ENCODE measurements around the gene PSMA6. TPM values are rescaled to one million over a fixed set of nuclear protein-coding genes. Genes with fewer than 3 reads are reported as not detected.
A peak's percentile ranks its signal among the peaks of the same experiment; 100 is the strongest.

PSMA6 gene
- total RNA-seq, 1 experiment from 2014 or later: 210 TPM

DNA sequence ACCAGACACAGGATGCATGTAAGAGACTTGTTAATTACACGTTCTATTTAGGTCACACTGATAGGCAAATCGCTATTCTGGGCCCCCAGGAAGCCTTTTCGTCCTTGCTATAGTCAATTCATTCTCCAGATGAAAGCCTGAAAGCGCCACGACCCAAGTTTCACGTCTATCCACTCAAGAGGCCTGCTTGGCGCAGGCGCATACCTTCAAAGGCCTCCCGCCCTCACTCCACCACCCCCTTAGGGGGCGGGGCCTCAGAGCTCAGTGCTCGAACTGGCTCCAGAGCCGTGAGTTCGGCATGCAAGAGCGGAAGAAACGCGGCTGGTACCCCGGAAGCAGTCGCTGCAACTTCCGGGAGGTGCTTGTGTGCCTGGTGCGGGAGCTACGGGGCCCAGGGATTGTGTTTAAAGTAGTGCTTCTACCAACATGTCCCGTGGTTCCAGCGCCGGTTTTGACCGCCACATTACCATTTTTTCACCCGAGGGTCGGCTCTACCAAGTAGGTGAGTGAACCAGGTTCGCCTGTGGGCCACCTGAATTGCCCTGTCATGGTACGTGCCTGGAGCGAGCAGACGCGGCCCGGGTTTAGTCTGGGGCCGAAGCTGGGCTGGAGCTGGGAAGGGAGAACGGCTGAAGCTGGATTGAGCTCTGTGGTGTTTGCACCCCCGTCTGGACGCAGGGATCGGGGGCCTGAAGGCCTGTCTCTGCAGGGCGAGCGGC lies at the start of gene PSMA6 (continued):
- 0 out of 2 replicates have a peak, but pooled peaks have one; percentile 56 for TF ChIP-seq ZNF416 (CRISPR knock-in tag; IDR thresholded peaks at IDR 0.05)
- TF ChIP-seq, protein P1, sequence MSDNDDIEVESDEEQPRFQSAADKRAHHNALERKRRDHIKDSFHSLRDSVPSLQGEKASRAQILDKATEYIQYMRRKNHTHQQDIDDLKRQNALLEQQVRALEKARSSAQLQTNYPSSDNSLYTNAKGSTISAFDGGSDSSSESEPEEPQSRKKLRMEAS (CRISPR knock-in tag; IDR thresholded peaks at IDR 0.05): peak; percentile 71; the same call in 1 of the 2 replicates
- TF ChIP-seq, protein P2, sequence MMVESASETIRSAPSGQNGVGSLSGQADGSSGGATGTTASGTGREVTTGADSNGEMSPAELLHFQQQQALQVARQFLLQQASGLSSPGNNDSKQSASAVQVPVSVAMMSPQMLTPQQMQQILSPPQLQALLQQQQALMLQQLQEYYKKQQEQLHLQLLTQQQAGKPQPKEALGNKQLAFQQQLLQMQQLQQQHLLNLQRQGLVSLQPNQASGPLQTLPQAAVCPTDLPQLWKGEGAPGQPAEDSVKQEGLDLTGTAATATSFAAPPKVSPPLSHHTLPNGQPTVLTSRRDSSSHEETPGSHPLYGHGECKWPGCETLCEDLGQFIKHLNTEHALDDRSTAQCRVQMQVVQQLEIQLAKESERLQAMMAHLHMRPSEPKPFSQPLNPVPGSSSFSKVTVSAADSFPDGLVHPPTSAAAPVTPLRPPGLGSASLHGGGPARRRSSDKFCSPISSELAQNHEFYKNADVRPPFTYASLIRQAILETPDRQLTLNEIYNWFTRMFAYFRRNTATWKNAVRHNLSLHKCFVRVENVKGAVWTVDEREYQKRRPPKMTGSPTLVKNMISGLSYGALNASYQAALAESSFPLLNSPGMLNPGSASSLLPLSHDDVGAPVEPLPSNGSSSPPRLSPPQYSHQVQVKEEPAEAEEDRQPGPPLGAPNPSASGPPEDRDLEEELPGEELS (CRISPR knock-in tag; IDR thresholded peaks at IDR 0.05): no peak
- no peak for TF ChIP-seq ZNF671 (CRISPR knock-in tag; IDR thresholded peaks at IDR 0.05)
- no peak for TF ChIP-seq ZNF423 (CRISPR knock-in tag; IDR thresholded peaks at IDR 0.05)
- TF ChIP-seq, protein P3, sequence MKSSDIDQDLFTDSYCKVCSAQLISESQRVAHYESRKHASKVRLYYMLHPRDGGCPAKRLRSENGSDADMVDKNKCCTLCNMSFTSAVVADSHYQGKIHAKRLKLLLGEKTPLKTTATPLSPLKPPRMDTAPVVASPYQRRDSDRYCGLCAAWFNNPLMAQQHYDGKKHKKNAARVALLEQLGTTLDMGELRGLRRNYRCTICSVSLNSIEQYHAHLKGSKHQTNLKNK (CRISPR knock-in tag; IDR thresholded peaks at IDR 0.05): no peak
- TF ChIP-seq ATF1 (CRISPR knock-in tag; IDR thresholded peaks at IDR 0.05): no peak
- TF ChIP-seq, protein P4, sequence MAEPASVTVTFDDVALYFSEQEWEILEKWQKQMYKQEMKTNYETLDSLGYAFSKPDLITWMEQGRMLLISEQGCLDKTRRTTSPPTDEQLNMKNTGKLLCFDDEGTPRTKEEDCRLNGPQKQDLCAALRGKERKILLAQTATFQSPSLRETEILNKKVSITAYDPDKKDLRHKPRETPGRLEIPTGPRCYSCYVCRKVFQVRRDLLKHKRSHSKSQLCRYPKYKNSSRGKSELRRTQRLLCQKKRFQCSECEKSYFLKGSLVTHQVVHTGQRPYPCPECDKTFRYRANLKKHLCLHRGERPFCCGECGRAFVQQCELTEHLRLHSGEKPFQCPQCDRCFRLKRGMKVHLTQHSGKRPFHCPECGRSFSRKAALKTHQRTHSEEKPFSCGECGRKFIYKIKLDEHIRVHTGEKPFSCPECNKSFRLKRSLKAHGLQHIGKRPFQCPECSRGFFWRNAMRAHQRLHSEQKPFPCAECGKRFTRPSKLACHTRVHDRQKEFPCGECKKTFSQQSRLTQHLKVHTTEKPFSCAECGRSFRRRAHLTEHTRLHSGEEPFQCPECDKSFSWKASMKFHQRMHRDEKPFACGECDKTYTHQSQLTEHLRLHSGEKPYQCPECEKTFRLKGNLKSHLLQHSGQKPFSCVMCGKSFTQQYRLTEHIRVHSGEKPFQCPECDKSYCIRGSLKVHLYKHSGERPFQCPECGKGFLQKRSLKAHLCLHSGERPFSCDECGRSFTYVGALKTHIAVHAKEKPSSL (CRISPR knock-in tag; conservative IDR thresholded peaks at IDR 0.05): no peak
- 0 out of 2 replicates have a peak, but pooled peaks have one; percentile 40 for TF ChIP-seq CREM (CRISPR knock-in tag; IDR thresholded peaks at IDR 0.05)
- TF ChIP-seq IRF2 (CRISPR knock-in tag; IDR thresholded peaks at IDR 0.05; ENCODE audit: borderline replicate concordance, low read depth): no peak
- no peak for TF ChIP-seq JAZF1 (CRISPR knock-in tag; IDR thresholded peaks at IDR 0.05)
- TF ChIP-seq, protein P5, sequence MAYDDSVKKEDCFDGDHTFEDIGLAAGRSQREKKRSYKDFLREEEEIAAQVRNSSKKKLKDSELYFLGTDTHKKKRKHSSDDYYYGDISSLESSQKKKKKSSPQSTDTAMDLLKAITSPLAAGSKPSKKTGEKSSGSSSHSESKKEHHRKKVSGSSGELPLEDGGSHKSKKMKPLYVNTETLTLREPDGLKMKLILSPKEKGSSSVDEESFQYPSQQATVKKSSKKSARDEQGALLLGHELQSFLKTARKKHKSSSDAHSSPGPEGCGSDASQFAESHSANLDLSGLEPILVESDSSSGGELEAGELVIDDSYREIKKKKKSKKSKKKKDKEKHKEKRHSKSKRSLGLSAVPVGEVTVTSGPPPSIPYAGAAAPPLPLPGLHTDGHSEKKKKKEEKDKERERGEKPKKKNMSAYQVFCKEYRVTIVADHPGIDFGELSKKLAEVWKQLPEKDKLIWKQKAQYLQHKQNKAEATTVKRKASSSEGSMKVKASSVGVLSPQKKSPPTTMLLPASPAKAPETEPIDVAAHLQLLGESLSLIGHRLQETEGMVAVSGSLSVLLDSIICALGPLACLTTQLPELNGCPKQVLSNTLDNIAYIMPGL (CRISPR knock-in tag; IDR thresholded peaks at IDR 0.05): 0 out of 2 replicates have a peak, but pooled peaks have one; percentile 27
- TF ChIP-seq ZNF138 (CRISPR knock-in tag; conservative IDR thresholded peaks at IDR 0.05): no peak
- TF ChIP-seq SOX15 (CRISPR knock-in tag; IDR thresholded peaks at IDR 0.05): no peak
- TF ChIP-seq ZBTB21 (CRISPR knock-in tag; IDR thresholded peaks at IDR 0.05; ENCODE audit: borderline replicate concordance): no peak
- TF ChIP-seq ZNF219 (CRISPR knock-in tag; IDR thresholded peaks at IDR 0.05; ENCODE audit: borderline replicate concordance): no peak
- peak; percentile 88 for TF ChIP-seq ETV6 (CRISPR knock-in tag; IDR thresholded peaks at IDR 0.05)
- no peak for TF ChIP-seq HMGA2 (CRISPR knock-in tag; IDR thresholded peaks at IDR 0.05)
- no peak for TF ChIP-seq NR1H2 (CRISPR knock-in tag; IDR thresholded peaks at IDR 0.05)
- TF ChIP-seq OVOL2 (CRISPR knock-in tag; IDR thresholded peaks at IDR 0.05; ENCODE audit: borderline replicate concordance): no peak
- TF ChIP-seq, protein P6, sequence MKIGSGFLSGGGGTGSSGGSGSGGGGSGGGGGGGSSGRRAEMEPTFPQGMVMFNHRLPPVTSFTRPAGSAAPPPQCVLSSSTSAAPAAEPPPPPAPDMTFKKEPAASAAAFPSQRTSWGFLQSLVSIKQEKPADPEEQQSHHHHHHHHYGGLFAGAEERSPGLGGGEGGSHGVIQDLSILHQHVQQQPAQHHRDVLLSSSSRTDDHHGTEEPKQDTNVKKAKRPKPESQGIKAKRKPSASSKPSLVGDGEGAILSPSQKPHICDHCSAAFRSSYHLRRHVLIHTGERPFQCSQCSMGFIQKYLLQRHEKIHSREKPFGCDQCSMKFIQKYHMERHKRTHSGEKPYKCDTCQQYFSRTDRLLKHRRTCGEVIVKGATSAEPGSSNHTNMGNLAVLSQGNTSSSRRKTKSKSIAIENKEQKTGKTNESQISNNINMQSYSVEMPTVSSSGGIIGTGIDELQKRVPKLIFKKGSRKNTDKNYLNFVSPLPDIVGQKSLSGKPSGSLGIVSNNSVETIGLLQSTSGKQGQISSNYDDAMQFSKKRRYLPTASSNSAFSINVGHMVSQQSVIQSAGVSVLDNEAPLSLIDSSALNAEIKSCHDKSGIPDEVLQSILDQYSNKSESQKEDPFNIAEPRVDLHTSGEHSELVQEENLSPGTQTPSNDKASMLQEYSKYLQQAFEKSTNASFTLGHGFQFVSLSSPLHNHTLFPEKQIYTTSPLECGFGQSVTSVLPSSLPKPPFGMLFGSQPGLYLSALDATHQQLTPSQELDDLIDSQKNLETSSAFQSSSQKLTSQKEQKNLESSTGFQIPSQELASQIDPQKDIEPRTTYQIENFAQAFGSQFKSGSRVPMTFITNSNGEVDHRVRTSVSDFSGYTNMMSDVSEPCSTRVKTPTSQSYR (CRISPR knock-in tag; IDR thresholded peaks at IDR 0.05): no peak
- TF ChIP-seq MXD4 (CRISPR knock-in tag; IDR thresholded peaks at IDR 0.05; ENCODE audit: borderline replicate concordance): no peak
- TF ChIP-seq, protein P7, sequence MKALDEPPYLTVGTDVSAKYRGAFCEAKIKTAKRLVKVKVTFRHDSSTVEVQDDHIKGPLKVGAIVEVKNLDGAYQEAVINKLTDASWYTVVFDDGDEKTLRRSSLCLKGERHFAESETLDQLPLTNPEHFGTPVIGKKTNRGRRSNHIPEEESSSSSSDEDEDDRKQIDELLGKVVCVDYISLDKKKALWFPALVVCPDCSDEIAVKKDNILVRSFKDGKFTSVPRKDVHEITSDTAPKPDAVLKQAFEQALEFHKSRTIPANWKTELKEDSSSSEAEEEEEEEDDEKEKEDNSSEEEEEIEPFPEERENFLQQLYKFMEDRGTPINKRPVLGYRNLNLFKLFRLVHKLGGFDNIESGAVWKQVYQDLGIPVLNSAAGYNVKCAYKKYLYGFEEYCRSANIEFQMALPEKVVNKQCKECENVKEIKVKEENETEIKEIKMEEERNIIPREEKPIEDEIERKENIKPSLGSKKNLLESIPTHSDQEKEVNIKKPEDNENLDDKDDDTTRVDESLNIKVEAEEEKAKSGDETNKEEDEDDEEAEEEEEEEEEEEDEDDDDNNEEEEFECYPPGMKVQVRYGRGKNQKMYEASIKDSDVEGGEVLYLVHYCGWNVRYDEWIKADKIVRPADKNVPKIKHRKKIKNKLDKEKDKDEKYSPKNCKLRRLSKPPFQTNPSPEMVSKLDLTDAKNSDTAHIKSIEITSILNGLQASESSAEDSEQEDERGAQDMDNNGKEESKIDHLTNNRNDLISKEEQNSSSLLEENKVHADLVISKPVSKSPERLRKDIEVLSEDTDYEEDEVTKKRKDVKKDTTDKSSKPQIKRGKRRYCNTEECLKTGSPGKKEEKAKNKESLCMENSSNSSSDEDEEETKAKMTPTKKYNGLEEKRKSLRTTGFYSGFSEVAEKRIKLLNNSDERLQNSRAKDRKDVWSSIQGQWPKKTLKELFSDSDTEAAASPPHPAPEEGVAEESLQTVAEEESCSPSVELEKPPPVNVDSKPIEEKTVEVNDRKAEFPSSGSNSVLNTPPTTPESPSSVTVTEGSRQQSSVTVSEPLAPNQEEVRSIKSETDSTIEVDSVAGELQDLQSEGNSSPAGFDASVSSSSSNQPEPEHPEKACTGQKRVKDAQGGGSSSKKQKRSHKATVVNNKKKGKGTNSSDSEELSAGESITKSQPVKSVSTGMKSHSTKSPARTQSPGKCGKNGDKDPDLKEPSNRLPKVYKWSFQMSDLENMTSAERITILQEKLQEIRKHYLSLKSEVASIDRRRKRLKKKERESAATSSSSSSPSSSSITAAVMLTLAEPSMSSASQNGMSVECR (CRISPR knock-in tag; IDR thresholded peaks at IDR 0.05; ENCODE audit: borderline replicate concordance): peak; percentile 75; the same call in 1 of the 2 replicates
